ENCODE measurements around the gene SCGB1D4.
"Not testable (repeated sequence)": the region's sequence is repeated elsewhere in the genome, so short reads cannot be mapped to it uniquely, and the experiment has no call there.

SCGB1D4 gene, protein sequence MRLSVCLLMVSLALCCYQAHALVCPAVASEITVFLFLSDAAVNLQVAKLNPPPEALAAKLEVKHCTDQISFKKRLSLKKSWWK

DNA sequence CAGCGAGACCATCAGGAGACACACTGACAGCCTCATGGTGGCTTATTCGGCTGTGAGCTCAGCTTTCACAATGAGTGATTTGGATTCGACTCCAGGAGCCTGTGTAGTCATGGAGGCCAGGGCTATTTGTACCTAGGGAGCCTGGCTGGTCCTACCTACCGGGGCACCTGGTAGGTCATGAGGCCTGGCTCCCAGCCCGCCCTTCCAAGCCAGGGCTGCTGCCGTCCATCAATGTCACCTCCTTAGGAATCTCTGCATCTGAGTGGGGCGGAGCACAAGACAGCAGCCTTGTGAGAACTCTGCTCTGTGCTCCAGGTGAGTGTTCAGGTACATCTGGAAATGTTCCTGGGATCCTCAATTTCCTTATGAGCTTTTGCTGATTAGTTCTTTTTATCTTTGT lies at the start of gene SCGB1D4:
Gene SCGB1D4, minus strand, starts transcription at position 101 of the 400 bp plus-strand sequence. Its CDS starts 65 bp downstream, at position 36.
- DNase-seq (ENCODE audit: low read depth in 1 of 2, low spot score in 1 of 2): no peak

DNA sequence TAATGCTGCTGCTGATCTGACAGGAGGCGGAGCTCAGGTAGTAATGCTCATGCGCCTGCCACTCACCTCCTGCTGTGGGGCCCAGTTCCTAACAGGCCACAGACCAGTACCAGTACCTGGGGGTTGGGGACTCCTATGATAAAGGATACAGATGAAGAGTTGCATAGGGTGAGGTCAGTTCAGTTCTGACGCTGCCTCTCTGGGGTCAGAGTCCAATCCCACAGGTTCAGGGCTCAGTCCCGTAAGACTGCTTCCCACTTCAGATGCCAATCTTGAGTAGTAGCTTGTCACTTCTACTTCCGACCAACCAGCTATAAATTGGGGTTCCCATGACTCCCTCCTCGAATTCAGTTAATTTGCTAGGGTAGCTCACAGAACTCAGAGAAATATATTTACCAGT lies 47.0 kb upstream of the SCGB1D4 start:
- DNase-seq (ENCODE audit: low read depth in 1 of 2, low spot score in 1 of 2): no peak

DNA sequence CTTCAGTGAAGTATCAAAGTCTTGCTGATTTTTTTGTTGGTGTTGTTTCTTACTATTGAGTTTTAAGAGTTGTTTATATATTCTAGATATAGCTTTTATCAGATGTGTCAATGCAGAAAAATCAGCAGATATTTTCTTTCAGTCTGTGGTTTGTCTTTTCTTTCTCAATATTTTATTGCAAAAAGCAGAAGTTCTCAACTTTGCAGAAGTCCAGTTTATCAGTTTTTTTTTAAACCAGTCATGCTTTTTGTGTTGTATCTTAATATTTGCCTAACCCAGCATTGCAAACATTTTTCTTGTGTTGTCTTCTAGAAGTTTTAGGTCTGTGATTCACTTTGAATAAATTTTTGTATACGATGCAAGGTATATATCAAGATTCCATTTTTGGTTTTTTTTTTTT lies 45.3 kb upstream of the SCGB1D4 start:
- no peak for DNase-seq (ENCODE audit: low read depth in 1 of 2, low spot score in 1 of 2)

DNA sequence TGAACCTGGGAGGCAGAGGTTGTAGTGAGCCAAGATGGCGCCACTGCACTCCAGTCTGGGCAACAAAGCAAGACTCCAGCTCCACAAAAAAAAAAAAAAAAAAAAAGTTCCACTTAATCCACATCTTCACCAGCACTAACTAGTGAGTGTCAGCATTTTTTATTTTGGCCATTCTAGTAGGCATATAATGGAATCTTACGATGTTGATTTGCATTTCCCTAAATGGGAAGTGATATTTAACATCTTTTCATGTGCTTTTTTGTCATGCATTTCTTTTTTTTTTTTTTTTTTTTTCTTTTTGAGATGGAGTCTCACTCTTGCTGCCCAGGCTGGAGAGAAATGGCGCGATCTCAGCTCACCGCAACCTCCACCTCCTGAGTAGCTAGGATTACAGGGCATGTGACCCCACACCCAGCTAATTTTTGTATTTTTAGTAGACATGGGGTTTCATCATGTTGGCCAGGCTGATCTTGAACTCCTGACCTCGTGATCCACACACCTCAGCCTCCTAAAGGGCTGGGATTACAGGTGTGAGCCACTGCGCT lies 44.8 kb upstream of the SCGB1D4 start:
- not testable (repeated sequence) for DNase-seq (ENCODE audit: low read depth in 1 of 2, low spot score in 1 of 2)

DNA sequence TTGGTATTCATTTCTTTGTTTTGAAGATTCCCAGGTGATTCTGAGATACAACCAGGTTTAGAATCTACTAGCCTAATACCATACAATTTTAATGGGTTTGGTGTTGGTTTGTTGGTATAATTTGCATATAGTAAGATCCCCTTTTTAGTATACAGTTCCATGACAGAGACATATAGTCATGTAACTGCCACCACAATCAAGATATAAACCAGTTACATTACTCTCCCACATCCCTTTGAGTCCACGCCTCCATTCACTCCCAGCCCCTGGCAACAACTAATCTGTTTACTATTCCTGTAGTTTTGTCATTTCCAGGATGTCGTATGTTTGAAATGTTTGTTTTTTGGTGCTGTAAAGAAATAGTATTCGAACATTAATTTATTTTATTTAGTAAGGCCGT lies 42.7 kb upstream of the SCGB1D4 start:
- DNase-seq (ENCODE audit: low read depth in 1 of 2, low spot score in 1 of 2): no peak

DNA sequence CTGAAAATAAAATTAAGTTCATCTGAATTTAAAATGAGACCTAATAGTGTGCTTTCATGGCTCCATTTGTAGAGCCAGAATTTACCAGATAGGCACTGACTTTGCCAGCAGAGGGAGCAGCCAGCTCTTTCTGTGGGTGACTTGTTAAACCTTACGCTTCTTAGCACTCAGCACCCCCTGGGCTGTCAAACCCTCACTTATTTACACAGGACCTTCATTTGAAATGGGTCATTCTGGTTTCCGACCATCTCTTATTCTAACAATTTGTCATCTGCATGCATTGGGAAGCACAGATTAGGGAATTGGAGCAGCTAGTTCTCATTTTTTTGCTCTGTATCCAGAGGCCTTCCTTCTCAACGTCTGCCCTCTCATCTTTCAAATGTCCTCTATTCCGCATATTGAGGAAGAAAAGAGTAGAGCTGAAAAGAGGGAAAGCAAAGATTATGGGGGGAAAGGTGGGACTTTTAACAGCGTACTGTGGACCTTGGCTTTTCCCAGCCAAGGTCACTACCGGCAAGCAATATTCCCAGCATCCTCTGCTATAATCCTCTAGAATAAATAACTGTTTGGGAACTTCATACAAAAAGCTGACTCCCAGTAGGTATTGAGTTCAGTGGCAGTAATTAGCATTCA lies 41.5 kb upstream of the SCGB1D4 start:
- peak in 1 of 2 donors; percentile 42 for DNase-seq (ENCODE audit: low read depth in 1 of 2, low spot score in 1 of 2)

DNA sequence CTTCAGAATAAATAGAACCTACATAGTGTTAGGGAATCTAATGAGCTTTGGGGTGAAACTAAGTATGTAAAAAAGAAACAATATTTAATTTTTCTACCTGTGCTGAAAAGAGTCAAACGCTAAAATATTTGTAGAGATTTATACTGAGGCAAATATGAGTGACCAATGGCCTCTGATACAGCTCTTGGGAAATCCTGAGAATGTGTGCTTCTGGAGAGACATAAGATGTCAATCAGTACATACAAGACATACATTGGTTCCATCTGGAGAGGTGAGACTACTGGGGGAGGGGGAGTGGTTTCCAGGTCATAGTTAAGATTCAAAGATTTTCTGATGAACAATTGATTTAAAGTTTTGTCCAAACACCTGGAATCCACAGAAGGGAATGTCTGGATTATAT lies 39.3 kb upstream of the SCGB1D4 start:
- no peak for DNase-seq (ENCODE audit: low read depth in 1 of 2, low spot score in 1 of 2)

DNA sequence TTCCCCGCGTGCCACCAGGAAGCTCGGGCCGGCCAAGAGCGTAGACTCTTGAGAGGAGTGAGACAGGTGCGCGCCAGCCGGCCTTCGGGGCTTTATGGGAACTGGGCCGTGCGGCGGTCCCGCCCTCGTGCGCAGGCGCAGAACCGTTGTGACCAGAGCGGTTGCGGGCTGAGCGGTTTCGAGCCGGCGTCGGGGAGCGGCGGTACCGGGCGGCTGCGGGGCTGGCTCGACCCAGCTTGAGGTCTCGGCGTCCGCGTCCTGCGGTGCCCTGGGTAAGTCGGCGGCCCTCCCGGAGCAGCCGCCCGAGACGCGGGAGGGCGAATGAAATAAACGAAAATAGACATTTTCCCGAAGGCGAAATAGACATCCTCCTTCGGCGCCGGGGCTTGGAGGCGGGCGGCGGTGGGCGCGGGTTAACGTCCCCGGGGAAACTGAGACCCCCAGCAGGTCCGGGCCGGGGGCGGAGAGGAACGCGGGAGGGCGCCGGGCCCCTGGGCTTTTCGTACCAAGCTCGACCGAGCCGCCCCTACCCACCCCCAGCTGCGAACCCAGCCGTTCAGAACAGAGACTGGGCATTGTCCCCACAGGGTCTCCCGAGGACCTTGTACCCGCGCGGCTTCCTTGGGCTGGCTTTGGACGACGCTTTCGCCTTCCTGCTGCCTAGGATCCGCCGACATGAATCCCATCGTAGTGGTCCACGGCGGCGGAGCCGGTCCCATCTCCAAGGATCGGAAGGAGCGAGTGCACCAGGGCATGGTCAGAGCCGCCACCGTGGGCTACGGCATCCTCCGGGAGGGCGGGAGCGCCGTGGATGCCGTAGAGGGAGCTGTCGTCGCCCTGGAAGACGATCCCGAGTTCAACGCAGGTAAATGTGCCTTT lies 38.7 kb upstream of the SCGB1D4 start, which contains the start of gene ASRGL1:
Gene ASRGL1, plus strand, starts transcription at position 146 of the 879 bp plus-strand sequence. Its CDS starts 530 bp downstream, at position 676.
- peak; percentile 61 to 62 for DNase-seq (ENCODE audit: low read depth in 1 of 2, low spot score in 1 of 2)

DNA sequence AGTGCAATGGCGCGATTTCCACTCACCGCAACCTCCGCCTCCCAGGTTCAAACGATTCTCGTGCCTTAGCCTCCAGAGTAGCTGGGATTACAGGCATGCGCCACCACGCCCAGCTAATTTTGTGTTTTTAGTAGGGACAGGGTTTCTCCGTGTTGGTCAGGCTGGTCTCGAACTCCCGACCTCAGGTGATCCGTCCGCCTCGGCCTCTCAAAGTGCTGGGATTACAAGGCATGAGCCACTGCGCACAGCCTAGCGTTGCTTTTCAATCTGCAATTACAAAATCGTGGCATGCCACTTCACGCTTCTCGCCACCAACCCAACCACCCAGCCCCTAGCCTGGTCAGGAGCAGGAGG lies 38.1 kb upstream of the SCGB1D4 start:
- DNase-seq (ENCODE audit: low read depth in 1 of 2, low spot score in 1 of 2): not testable (repeated sequence)

DNA sequence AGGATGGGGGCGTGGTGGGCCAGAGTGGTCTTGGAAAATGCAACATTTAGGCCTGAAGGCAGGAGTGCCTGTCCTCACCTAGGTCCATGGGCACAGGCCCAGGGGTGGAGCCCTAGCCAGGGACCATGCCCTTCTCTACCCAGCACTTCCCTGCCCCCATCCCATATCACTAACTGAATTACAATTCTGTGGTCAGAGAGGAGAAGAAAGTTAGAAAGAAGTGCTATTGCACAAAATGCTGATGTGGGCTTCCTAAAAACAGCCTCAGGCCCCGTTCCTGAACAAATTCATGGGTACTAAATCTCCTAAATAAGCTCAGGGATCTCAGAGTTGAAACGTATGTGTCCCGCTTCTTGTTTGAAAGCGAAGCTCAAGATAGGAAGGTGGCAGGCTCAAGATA lies 34.9 kb upstream of the SCGB1D4 start:
- no peak for DNase-seq (ENCODE audit: low read depth in 1 of 2, low spot score in 1 of 2)

DNA sequence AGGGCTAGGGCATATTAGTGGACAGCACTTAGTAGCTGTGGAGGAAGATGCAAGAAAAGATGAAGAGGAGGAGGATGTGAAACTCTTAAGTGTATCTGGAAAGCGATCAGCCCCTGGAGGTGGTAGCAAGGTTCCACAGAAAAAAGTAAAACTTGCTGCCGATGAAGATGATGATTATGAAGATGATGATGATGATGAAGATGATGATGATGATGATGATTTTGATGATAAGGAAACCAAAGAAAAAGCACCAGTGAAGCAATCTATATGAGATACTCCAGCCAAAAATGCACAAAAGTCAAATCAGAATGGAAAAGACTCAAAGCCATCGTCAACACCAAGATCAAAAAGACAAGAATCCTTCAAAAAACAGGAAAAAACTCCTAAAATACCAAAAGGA lies 32.4 kb upstream of the SCGB1D4 start:
- not testable (repeated sequence) for DNase-seq (ENCODE audit: low read depth in 1 of 2, low spot score in 1 of 2)

DNA sequence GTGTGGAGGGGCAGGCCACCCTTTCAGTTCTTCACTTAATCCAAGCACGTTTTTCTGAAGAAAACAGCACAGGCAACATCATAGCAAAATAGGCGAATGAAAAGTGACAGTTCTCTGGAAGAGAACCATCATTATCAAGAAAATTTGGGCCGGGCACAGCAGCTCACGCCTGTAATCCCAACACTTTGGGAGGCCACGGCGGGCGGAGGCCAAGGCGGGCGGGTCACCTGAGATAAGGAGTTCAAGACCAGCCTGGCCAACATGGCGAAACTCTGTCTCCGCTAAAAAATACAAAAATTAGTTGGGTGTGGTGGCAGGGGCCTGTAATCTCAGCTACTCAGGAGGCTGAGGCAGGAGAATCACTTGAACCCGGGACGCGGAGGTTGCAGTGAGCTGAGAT lies 28.7 kb upstream of the SCGB1D4 start:
- not testable (repeated sequence) for DNase-seq (ENCODE audit: low read depth in 1 of 2, low spot score in 1 of 2)

DNA sequence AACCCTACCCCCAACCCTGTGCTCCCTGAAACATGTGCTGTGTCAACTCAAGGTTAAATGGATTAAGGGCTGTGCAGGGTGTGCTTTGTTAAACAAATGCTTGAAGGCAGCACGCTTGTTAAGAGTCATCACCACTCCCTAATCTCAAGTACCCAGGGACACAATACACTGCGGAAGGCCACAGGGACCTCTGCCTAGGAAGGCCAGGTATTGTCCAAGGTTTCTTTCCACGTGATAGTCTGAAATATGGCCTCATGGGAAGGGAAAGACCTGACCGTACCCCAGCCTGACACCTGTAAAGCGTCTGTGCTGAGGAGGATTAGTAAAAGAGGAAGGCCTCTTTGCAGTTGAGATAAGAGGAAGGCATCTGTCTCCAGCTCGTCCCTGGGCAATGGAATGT lies 27.8 kb upstream of the SCGB1D4 start:
- DNase-seq (ENCODE audit: low read depth in 1 of 2, low spot score in 1 of 2): not testable (repeated sequence)

DNA sequence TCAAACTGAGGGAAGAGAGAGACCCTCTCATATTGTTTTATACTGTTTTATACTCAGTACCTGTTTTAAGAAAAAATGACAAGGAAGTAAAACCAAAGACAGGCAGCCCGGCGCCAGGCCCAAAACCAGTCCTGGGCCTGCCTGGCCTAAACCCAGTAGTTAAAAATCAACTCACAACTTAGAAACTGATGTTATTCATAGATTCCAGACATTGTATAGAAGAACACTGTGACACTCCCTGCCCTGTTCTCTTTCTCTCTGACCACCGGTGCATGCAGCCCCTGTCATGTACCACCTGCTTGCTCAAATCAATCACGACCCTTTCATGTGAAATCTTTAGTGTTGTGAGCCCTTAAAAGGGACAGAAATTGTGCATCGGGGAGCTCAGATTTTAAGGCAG lies 26.9 kb upstream of the SCGB1D4 start:
- DNase-seq (ENCODE audit: low read depth in 1 of 2, low spot score in 1 of 2): not testable (repeated sequence)

DNA sequence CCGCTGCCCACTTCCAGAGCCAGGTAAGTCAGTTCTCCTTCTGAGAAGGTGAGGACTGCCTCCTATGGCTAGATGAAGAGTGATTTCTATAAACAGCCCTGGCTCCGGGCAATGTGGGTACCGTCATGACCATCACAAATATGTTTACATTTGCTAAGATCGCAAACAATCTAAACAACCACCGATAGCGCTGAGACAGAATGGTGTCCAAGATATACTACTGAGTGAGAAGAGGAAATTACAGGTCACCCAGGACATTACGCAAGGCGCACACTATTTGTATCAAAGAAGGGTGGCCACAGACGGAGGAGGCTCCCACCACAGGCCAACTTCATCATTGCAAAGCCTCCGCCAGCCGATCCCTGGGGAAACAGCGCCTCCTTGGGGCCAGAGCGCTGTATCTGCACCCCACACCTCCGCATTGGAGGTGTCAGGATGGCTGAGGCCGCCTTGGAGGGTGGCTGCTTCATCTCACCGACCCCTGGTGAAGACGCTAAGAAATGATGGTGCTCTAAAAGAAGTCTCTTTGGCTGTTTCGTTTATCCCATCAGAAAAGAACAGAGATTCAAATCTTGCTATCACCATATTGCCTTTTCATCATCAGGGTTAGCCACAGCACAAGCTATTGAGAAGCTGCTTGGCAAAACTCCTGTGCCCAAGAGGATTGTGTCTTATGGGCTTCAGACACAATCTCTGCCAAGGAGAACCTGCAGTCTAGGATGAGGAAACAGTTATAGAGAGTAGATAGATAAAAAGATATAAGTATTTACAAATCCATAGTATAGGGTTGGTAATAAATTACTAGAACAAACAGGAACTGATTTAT lies 26.1 kb upstream of the SCGB1D4 start:
- peak; percentile 13 to 45 for DNase-seq (ENCODE audit: low read depth in 1 of 2, low spot score in 1 of 2)

DNA sequence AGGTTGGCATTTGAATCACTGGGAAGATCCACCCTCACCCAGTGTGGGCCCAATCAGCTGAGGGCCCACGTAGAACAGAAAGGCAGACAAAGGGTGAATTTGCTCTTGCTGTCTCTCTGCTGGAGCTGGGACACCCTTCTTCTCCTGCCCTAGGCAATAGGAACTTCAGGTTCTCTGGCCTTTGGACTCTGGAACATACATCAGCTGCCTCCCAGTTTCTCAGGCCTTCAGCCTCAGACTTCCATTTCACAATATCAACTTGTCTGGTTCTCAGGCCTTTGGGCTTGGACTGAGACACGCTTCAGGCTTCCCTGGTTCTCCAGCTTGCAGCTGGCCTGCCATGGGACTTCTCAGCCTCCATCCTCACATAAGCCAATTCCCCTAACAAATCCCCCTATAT lies 23.6 kb upstream of the SCGB1D4 start:
- no peak for DNase-seq (ENCODE audit: low read depth in 1 of 2, low spot score in 1 of 2)

DNA sequence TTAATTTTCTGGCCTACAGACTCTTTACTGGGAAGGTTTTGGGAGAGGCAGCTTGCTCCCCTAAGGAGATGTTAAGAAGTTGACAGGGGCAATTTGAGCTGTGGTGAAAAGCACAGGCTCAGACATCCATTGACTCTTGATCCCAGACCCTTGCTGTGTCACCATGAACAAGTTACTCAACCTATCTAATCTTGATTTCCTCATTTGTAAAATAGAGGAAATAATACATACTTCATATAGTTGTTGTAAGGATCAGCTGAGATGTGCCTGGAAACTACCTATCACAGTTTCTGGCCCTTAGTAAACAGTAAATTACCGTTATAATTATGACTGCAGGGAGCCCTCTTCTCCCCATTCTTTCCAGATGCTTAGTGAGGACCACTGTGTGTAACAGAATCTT lies 16.6 kb upstream of the SCGB1D4 start:
- DNase-seq (ENCODE audit: low read depth in 1 of 2, low spot score in 1 of 2): no peak

DNA sequence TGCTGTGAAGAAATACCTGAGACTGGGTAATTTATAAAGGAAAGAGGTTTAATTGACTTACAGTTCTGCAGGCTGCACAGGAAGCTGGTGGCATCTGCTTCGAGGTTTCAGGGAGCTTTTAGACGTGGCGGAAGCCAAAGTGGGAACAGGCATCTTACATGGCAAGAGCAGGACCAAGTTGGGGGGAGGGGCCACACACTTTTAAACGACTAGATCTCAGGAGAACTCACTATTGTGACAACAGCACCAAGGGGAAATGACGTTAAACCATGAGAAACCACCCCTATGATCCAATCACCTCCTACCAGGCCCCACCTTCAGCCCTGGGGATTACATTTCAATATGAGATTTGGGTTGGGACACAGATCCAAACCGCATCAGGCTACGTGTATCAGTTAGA lies 11.1 kb upstream of the SCGB1D4 start:
- DNase-seq (ENCODE audit: low read depth in 1 of 2, low spot score in 1 of 2): no peak

DNA sequence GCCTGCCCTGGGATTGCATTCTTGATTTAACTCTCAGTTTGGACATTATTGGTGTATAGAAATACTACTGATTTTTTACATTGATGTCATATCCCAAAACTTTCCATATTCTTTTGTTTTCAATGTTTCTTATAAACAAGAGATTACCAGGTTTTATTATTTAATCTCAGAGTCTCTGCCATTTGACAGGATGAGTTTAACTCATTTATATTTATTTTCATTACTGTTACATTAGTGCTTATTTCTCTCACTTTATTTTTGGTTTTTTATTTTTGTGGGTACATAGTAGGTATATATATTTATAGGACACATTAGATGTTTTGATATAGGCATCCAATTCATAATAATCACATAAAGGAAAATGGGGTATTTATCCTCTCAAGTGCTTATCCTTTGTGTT lies 9.1 kb upstream of the SCGB1D4 start:
- DNase-seq (ENCODE audit: low read depth in 1 of 2, low spot score in 1 of 2): no peak

DNA sequence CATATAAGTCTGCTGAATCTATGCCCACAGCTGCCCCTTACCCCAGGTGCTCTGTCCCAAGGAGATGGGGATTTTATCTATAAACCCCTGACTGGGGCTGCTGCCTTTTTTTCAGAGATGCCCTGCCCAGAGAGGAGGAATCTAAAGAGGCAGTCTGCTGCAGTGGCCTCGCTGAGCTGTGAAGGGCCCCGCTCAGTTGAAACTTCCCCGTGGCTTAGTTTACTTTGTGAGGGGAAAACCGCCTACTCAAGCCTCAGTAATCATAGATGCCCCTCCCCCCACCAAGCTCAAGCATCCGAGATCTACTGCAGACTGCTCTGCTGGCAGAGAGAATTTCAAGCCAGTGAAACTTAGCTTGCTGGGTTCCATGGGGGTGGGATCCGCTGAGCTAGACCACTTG lies 7.4 kb upstream of the SCGB1D4 start:
- DNase-seq (ENCODE audit: low read depth in 1 of 2, low spot score in 1 of 2): no peak

DNA sequence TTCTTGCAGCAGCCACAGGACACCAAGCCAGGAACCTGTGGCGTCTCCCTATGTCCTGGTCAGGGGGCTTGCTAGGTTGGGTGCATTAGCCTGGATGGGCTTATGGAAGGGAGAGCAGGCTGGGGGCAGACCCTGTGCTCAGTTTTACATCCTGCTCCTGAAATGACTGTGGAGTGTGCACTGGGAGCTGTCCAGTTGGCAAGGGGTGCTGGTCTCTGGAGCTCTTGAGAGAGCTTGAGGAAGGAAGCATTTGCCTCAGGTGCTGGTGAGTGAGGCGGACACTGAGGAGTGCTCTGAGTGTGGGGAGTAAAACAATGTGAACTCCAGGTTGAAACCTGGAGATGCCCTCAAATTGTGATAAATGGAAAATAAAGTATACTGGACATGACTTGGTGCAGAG lies 3.4 kb downstream of the SCGB1D4 start:
- no peak for DNase-seq (ENCODE audit: low read depth in 1 of 2, low spot score in 1 of 2)
